ENCODE measurements around the gene SCAMP2. TPM values are rescaled to one million over a fixed set of nuclear protein-coding genes. Genes with fewer than 3 reads are reported as not detected.

The SCAMP2 gene
- total RNA-seq, 1 donor from 2014 or later, result 90.8 TPM

DNA sequence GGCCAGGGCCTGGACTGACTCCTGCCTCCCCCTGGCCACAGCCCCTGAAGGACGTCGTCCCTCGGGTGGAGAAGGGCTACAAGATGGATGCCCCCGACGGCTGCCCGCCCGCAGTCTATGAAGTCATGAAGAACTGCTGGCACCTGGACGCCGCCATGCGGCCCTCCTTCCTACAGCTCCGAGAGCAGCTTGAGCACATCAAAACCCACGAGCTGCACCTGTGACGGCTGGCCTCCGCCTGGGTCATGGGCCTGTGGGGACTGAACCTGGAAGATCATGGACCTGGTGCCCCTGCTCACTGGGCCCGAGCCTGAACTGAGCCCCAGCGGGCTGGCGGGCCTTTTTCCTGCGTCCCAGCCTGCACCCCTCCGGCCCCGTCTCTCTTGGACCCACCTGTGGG is 70.9 kb downstream of the SCAMP2 start:
- Histone ChIP-seq H3K4me1 (no peaks in the 10 kb centered on the region), H3K27me3 (no peaks in the 10 kb centered on the region), H3K4me3 (no peak overlapping the region), H3K9me3 (no peaks in the 10 kb centered on the region), H3K36me3 (peaks cover 39 to 49% of the 10 kb centered on the region in 2 donors), H3K27ac (no peak overlapping the region)
- intact Hi-C loops (cut with DNase I), result no loop called here
- DNase-seq (ENCODE audit: low spot score in 2 of 2), result no peak
- TF ChIP-seq, protein P1, sequence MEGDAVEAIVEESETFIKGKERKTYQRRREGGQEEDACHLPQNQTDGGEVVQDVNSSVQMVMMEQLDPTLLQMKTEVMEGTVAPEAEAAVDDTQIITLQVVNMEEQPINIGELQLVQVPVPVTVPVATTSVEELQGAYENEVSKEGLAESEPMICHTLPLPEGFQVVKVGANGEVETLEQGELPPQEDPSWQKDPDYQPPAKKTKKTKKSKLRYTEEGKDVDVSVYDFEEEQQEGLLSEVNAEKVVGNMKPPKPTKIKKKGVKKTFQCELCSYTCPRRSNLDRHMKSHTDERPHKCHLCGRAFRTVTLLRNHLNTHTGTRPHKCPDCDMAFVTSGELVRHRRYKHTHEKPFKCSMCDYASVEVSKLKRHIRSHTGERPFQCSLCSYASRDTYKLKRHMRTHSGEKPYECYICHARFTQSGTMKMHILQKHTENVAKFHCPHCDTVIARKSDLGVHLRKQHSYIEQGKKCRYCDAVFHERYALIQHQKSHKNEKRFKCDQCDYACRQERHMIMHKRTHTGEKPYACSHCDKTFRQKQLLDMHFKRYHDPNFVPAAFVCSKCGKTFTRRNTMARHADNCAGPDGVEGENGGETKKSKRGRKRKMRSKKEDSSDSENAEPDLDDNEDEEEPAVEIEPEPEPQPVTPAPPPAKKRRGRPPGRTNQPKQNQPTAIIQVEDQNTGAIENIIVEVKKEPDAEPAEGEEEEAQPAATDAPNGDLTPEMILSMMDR (IDR thresholded peaks at IDR 0.05), result no peak

DNA sequence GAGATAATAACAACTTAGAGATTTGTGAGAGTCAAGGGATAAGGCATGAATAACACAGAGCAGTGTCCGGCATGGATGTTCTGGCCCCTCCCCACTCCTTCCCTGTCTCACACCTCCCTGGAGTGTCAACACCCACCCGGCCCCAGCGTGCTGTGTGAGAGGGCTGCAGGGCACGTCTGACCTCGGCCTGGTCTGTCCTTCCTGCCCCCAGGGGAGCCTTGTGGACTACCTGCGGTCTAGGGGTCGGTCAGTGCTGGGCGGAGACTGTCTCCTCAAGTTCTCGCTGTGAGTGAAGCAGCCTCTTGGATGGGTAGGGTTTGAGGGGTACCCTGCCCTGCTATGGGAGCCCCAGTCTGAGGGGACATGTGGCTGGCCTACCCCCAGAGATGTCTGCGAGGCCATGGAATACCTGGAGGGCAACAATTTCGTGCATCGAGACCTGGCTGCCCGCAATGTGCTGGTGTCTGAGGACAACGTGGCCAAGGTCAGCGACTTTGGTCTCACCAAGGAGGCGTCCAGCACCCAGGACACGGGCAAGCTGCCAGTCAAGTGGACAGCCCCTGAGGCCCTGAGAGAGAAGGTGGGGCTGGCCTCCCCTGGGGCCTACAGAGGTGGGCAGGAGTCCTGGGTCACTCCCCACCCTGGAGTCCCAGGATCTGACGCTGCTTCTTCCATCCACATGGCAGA is 71.7 kb downstream of the SCAMP2 start:
- no peak overlapping the region for H3K27ac ChIP-seq
- no peaks in the 10 kb centered on the region for H3K9me3 ChIP-seq
- DNase-seq (ENCODE audit: low spot score in 2 of 2), result no peak
- TF ChIP-seq, protein P1 (IDR thresholded peaks at IDR 0.05), result no peak
- H3K36me3 ChIP-seq, result peaks cover 39 to 49% of the 10 kb centered on the region in 2 donors
- no peaks in the 10 kb centered on the region for H3K27me3 ChIP-seq
- no peak overlapping the region for H3K4me3 ChIP-seq
- H3K4me1 ChIP-seq, result no peaks in the 10 kb centered on the region
- intact Hi-C loops (cut with DNase I), result no loop called here

DNA sequence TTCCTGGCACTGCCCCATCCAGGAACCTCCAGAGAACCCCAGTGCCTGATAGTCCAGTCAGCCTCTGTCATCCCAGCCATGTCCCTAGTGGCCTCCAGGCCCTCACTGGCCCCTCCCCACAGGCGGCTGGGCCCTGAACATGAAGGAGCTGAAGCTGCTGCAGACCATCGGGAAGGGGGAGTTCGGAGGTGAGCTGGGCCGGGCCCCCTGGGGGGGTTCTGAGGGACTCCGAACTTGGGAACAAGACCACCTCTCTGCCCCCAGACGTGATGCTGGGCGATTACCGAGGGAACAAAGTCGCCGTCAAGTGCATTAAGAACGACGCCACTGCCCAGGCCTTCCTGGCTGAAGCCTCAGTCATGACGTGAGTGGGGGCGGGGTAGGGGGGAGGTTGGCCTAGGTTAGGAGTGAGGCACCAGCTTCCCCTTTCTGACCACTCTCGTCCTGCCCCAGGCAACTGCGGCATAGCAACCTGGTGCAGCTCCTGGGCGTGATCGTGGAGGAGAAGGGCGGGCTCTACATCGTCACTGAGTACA is 72.5 kb downstream of the SCAMP2 start:
- Histone ChIP-seq H3K9me3 (no peaks in the 10 kb centered on the region), H3K27ac (no peak overlapping the region), H3K27me3 (no peaks in the 10 kb centered on the region), H3K4me1 (no peaks in the 10 kb centered on the region), H3K36me3 (peaks cover 39 to 49% of the 10 kb centered on the region in 2 donors), H3K4me3 (no peak overlapping the region)
- intact Hi-C loops (cut with DNase I), result loop anchor here (1.0 kb wide), 2 partner anchors 18 to 29 kb away; partner anchors contain the start of gene CSK
- no peak for DNase-seq (ENCODE audit: low spot score in 2 of 2)
- TF ChIP-seq, protein P1 (IDR thresholded peaks at IDR 0.05), result no peak

DNA sequence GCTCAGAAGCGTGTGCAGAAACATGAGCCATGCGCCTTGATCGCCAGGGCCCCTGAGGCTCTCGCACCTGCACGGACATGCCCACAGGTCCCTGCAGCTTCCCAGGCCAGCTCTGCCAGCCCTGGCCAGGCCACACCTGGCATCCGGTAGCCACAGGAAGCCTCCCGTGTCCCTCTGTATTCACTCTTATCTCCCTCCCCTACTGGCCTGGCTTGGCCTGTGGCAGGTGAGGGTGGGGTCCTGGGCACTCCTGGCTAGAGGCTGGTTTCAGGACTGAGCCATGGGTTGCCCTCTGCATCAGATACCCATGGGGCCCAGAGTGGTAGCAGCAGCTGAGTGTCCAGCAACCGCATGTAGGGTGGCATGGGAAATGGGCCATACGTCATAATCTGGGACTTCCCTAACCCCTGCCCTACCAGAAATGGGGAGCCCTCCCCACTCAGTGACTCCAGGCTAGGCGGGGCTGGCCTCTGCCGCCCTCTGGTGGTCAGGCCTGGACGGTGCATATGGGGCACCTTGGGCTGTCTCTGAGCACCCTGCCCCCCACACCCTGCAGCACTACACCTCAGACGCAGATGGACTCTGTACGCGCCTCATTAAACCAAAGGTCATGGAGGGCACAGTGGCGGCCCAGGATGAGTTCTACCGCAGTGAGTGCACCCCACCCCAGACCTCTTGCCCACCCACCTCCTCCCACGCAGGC is 73.2 kb downstream of the SCAMP2 start:
- Histone ChIP-seq H3K4me3 (no peak overlapping the region), H3K27me3 (no peaks in the 10 kb centered on the region), H3K27ac (no peak overlapping the region), H3K4me1 (no peaks in the 10 kb centered on the region), H3K9me3 (no peaks in the 10 kb centered on the region), H3K36me3 (peaks cover 39 to 49% of the 10 kb centered on the region in 2 donors)
- DNase-seq (ENCODE audit: low spot score in 2 of 2), result peak; percentile 55 to 89
- intact Hi-C loops (cut with DNase I), result loop anchor here (1.0 kb wide), 2 partner anchors 18 to 29 kb away; partner anchors contain the start of gene CSK
- TF ChIP-seq, protein P1 (IDR thresholded peaks at IDR 0.05), result peak; percentile 93 to 97 (median 95)

DNA sequence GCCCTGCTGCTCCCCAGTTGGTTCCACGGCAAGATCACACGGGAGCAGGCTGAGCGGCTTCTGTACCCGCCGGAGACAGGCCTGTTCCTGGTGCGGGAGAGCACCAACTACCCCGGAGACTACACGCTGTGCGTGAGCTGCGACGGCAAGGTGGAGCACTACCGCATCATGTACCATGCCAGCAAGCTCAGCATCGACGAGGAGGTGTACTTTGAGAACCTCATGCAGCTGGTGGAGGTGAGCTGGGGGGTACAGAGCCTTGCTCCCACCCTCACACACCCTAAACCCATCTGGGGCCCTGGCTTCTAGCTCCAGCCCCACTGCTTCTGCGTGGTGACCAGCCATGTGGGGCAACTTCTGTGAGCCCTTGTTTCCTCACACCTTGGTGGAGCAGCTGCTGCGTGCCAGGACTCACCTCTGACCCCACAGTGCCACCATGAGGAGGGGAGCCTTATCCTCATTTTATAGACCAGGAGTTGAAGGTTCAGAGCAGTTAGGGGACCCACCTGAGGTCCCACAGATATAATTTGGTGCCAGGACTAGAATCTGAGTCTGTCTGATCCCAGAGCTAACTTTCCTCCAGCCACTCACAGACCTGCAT is 73.8 kb downstream of the SCAMP2 start:
- Histone ChIP-seq H3K27ac (no peak overlapping the region), H3K4me1 (no peaks in the 10 kb centered on the region), H3K9me3 (no peaks in the 10 kb centered on the region), H3K27me3 (no peaks in the 10 kb centered on the region), H3K4me3 (no peak overlapping the region), H3K36me3 (peaks cover 39 to 49% of the 10 kb centered on the region in 2 donors)
- TF ChIP-seq, protein P1 (IDR thresholded peaks at IDR 0.05), result no peak
- no peak for DNase-seq (ENCODE audit: low spot score in 2 of 2)
- intact Hi-C loops (cut with DNase I), result no loop called here
